GM12864 (cell line): Measurements from ENCODE around the gene LMBRD1.

Experiments
- DNase-seq: peaks from one replicate; pipeline ENCODE4 v3.0.0-alpha.2; 2011; ENCODE audit warnings: low read depth
- H3K4me3 ChIP-seq: 2 replicates; pipeline ENCODE4 v1.5.1; 2011; ENCODE audit warnings: mild to moderate bottlenecking, low read depth, low read length, control low read depth
- TF ChIP-seq, protein P1 (sequence below): IDR thresholded peaks from 2 replicates; pipeline ENCODE4 v1.5.1; 2011; ENCODE audit warnings: low read depth, mild to moderate bottlenecking, moderate library complexity, low read length, control low read depth, inconsistent platforms; ENCODE audit errors: missing control alignments

Gene LMBRD1

DNA sequence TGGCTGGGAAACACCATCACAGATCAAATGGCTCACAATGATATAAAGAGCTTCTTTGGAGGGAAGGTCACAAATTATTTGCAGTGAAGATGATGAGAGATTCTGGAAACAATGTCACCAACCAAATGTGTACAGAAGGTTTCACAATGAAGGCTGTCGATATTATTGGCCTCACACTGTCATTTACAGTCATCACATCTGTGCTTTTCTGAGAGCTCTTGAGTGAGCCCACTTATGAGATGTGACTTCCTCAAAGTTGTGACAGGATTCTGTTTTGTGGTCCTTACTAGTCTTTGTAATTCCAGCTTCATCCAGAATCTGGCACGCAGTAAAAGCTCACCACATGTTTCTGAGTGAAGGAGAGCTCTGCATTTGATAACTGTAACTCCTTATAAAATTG lies 133.6 kb downstream of the LMBRD1 start:
- no peak for DNase-seq
- no peak overlapping the region for H3K4me3 ChIP-seq

DNA sequence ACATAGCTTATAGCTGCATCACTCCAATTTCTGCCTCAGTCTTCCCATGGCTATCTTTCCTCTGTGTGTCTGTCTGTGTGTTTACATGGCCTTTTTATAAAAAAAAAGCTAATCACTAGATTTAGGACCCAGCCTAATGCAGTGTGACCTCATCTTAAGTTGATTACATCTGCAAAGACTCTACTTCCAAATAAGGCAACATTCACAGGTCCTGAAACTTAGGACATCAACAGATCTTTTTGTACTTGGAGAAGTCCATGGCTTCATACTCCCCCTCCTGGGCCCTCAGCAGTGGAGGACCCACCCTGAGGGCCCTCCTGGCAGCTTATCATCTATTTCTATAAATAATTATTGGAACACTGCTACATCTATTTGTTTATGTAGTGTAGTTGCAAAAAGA lies 146.1 kb downstream of the LMBRD1 start:
- TF ChIP-seq, protein P1, sequence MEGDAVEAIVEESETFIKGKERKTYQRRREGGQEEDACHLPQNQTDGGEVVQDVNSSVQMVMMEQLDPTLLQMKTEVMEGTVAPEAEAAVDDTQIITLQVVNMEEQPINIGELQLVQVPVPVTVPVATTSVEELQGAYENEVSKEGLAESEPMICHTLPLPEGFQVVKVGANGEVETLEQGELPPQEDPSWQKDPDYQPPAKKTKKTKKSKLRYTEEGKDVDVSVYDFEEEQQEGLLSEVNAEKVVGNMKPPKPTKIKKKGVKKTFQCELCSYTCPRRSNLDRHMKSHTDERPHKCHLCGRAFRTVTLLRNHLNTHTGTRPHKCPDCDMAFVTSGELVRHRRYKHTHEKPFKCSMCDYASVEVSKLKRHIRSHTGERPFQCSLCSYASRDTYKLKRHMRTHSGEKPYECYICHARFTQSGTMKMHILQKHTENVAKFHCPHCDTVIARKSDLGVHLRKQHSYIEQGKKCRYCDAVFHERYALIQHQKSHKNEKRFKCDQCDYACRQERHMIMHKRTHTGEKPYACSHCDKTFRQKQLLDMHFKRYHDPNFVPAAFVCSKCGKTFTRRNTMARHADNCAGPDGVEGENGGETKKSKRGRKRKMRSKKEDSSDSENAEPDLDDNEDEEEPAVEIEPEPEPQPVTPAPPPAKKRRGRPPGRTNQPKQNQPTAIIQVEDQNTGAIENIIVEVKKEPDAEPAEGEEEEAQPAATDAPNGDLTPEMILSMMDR: no peak
- no peak overlapping the region for H3K4me3 ChIP-seq
- DNase-seq: no peak

More for the DNA sequence above, 133.6 kb downstream of the LMBRD1 start:
- TF ChIP-seq, protein P1: no peak

DNA sequence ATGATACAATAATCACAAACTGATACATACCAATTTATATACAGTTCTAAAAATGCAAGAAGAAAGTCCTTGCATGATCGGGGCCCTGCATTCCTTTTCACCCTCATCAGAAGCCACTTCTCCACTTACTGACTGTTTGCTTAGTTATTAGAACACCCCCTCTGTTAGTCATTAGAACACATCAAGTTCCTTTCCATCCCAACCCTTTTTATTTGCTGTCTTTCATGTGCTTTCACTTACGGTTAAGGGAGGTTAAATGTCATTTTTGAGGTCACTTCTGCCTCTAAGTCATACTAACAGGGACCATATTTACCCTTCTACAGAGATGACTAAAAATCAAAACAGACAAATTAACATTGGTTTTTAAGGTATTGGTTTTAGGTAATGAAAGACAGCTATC lies 149.1 kb downstream of the LMBRD1 start:
- TF ChIP-seq, protein P1: no peak
- DNase-seq: no peak

DNA sequence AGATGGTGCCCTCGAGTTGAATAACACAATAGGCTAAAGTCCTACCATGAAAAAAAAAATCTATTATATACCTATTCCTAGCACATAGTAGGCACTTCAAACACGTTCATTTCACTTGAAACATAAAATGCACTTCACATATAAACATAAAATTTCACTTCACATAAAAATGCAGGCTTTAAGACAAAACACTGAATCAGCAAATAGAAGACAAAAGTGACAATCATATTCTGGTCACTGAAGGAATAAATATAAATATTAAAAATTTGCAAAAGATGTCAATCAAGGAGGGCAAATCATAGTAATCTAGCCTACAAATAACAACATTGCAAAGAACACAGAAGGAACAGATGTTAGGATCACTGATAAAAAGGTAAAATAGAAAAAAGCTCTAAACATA lies 153.1 kb downstream of the LMBRD1 start:
- TF ChIP-seq, protein P1: no peak
- no peak for DNase-seq
- no peak overlapping the region for H3K4me3 ChIP-seq

More for the DNA sequence above, 149.1 kb downstream of the LMBRD1 start:
- no peak overlapping the region for H3K4me3 ChIP-seq

DNA sequence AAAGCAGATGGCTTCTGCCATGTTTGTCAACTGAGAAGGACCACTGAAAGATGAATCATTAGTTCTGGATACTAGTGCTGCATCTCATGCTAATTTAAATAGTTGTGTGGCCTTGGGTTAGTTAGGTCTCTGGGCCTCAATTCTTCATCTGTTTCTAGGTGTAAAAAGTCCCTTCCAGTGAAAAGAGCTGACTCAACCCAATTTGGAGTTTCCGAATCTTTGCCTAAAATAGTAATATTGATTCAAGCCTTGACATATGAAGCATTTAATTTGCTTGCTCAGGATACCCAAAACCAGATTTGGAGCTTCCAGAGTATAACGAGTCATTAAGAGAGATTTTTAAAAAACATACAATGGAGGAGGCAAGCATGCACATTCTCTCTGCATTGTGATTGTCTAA lies 163.9 kb downstream of the LMBRD1 start:
- TF ChIP-seq, protein P1: no peak
- no peak overlapping the region for H3K4me3 ChIP-seq

DNA sequence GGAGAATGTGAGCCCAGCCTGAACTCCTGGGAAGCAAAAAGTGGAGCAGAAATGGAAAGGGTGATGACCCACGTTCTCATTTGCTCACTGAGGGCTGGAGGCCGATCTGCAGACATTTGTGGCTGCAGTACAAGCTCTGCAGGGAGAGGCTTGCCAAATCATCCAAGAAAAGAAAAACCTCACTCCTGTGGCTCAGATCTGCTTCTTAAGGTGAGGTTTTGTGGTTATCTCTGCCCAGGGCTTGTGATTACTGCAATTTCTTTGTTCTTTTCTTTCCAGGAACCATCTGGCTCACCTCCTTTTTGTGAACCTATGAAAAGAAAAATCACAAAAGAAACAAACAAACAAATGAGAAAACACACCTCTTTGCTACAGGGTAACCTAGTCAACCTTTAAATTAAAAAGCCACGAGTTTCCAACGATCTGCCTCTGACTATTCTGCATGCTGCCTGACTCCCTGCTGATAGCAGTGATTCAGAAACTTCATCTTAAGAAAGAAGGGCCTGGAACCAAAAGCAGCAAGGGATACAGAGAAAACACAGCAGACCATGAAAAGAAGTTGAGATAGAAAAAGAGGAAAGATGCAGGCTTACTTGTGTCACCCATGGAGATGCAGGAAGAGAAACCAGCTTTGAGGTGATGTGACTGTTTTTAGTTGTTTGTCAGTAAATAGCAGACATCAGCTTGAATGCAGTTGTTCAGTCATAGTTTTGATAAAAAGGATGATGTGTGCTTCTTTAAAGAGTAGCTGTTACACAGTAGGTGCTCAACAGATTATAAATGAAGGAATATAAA lies 165.1 kb downstream of the LMBRD1 start:
- TF ChIP-seq, protein P1: no peak
- DNase-seq: no peak
- no peak overlapping the region for H3K4me3 ChIP-seq

More for the DNA sequence above, 163.9 kb downstream of the LMBRD1 start:
- no peak for DNase-seq

DNA sequence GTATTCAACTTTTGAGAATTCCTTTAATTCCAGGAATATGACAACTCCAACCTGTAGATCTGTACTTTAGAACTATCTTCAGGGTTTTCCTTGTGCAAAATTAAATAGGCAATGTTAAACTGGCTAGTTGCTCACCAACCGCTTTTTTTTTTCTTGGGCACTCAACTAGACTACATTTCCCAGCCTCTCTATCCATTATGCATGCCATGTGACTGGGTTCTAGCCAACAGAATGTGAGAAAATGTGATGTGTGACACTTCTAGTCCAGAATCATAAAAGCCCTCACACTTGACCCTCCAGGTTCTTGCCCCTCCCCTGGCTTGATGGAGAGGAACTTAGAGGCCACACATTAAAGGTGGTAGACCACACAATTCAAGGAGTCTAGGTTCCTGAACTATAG lies 166.0 kb downstream of the LMBRD1 start:
- no peak overlapping the region for H3K4me3 ChIP-seq
- no peak for DNase-seq
- TF ChIP-seq, protein P1: no peak
